Measurements from ENCODE around the gene ANKRD50.

DNA sequence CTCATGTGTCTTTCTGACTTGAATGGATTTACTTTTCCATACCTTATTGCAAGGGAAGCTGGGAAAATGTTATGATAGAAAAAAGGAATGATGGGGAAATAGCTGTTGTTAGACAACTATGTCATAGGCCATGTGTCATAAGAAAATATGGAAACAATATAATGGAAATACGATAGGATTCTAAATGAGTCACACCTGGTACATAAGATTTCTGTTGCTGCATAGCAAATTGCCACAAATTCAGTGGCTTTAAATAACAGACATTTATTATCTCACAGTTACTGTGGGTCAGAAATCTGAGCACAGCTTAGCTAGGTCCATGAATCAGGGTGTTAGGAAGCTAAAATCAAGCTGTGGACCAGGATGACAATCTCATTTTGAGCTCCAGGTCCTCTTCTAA, 44.6 kb upstream of the ANKRD50 start:
- TF ChIP-seq, protein P1, sequence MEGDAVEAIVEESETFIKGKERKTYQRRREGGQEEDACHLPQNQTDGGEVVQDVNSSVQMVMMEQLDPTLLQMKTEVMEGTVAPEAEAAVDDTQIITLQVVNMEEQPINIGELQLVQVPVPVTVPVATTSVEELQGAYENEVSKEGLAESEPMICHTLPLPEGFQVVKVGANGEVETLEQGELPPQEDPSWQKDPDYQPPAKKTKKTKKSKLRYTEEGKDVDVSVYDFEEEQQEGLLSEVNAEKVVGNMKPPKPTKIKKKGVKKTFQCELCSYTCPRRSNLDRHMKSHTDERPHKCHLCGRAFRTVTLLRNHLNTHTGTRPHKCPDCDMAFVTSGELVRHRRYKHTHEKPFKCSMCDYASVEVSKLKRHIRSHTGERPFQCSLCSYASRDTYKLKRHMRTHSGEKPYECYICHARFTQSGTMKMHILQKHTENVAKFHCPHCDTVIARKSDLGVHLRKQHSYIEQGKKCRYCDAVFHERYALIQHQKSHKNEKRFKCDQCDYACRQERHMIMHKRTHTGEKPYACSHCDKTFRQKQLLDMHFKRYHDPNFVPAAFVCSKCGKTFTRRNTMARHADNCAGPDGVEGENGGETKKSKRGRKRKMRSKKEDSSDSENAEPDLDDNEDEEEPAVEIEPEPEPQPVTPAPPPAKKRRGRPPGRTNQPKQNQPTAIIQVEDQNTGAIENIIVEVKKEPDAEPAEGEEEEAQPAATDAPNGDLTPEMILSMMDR (IDR thresholded peaks at IDR 0.05): no peak
- no peak for TF ChIP-seq POLR2A (IDR thresholded peaks at IDR 0.05)
